ENCODE measurements around the gene INSC. TPM values are rescaled to one million over a fixed set of nuclear protein-coding genes. Genes with fewer than 3 reads are reported as not detected.

The INSC gene
- total RNA-seq, 2 experiments from 2014 or later = not detected

DNA sequence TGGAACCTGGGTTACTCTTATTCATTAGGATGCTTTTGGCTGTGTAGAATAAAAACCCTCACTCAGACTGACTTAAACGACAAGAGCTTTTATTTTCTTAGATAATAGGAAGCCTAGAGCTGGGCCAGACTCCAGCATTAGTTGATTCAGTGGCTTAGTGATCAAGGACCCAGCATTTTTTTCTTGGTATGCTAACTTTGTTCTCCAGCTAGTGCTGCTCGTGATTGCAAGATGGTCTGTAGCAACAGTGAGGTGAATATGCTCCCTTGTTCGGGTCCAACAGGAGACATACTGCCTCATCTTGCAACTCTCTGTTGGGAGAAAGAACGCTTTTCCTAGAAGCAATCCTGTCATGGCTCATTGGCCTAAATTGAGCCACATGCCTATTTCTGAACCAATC, 33.4 kb downstream of the INSC start:
- H3K27me3 Mint-ChIP-seq = no peaks in the 10 kb centered on the region
- POLR2A ChIA-PET = no interaction called here
- H3K9me3 Mint-ChIP-seq = no peaks in the 10 kb centered on the region
- H3K27ac Mint-ChIP-seq = no peak overlapping the region
- ATAC-seq (ENCODE audit: poor library complexity) (no peak), DNase-seq (no peak)
- Histone ChIP-seq H3K9me3 (ENCODE audit: control insufficient read depth in 1 of 2, insufficient read depth in 1 of 2, low read length in 2 of 2) (no peaks in the 10 kb centered on the region), H3K27ac (ENCODE audit: low read depth in 1 of 2, low read length in 2 of 2) (no peak overlapping the region), H3K4me3 (ENCODE audit: low read length) (no peak overlapping the region), H3K27me3 (ENCODE audit: control insufficient read depth in 1 of 2, insufficient read depth in 2 of 2, low read length in 2 of 2) (peaks cover 0 to 3% of the 10 kb centered on the region in 2 experiments), H3K36me3 (ENCODE audit: insufficient read depth, low read length) (no peaks in the 10 kb centered on the region), H3K4me1 (ENCODE audit: insufficient read depth, low read length) (peaks cover 9% of the 10 kb centered on the region)
- CTCF ChIA-PET = no interaction called here
- peaks cover 13% of the 10 kb centered on the region for H3K4me1 Mint-ChIP-seq (ENCODE audit: low read depth)
- H3K4me3 Mint-ChIP-seq = no peak overlapping the region
- intact Hi-C loops (cut with DNase I, micrococcal nuclease) = no loop called here
- TF ChIP-seq, protein P1, sequence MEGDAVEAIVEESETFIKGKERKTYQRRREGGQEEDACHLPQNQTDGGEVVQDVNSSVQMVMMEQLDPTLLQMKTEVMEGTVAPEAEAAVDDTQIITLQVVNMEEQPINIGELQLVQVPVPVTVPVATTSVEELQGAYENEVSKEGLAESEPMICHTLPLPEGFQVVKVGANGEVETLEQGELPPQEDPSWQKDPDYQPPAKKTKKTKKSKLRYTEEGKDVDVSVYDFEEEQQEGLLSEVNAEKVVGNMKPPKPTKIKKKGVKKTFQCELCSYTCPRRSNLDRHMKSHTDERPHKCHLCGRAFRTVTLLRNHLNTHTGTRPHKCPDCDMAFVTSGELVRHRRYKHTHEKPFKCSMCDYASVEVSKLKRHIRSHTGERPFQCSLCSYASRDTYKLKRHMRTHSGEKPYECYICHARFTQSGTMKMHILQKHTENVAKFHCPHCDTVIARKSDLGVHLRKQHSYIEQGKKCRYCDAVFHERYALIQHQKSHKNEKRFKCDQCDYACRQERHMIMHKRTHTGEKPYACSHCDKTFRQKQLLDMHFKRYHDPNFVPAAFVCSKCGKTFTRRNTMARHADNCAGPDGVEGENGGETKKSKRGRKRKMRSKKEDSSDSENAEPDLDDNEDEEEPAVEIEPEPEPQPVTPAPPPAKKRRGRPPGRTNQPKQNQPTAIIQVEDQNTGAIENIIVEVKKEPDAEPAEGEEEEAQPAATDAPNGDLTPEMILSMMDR (IDR thresholded peaks at IDR 0.05) = no peak
- no peaks in the 10 kb centered on the region for H3K36me3 Mint-ChIP-seq (ENCODE audit: low read depth)

GRCh38 chr11:15149050-15149449, 34.3 kb downstream of the INSC start:
- Mint-ChIP-seq H3K4me1 (ENCODE audit: low read depth) (peaks cover 13% of the 10 kb centered on the region), H3K27ac (no peak overlapping the region), H3K27me3 (no peaks in the 10 kb centered on the region), H3K36me3 (ENCODE audit: low read depth) (no peaks in the 10 kb centered on the region), H3K9me3 (no peaks in the 10 kb centered on the region), H3K4me3 (no peak overlapping the region)
- no peaks in the 10 kb centered on the region for H3K36me3 ChIP-seq (ENCODE audit: insufficient read depth, low read length)
- intact Hi-C loops (cut with DNase I, micrococcal nuclease) = no loop called here
- ChIA-PET CTCF (no interaction called here), POLR2A (no interaction called here)
- peaks cover 0 to 3% of the 10 kb centered on the region in 2 experiments for H3K27me3 ChIP-seq (ENCODE audit: control insufficient read depth in 1 of 2, insufficient read depth in 2 of 2, low read length in 2 of 2)
- H3K4me1 ChIP-seq (ENCODE audit: insufficient read depth, low read length) = peaks cover 9% of the 10 kb centered on the region
- DNase-seq (no peak), ATAC-seq (ENCODE audit: poor library complexity) (no peak)
- H3K27ac ChIP-seq (ENCODE audit: low read depth in 1 of 2, low read length in 2 of 2) = no peak overlapping the region
- no peak overlapping the region for H3K4me3 ChIP-seq (ENCODE audit: low read length)
- TF ChIP-seq, protein P1 (IDR thresholded peaks at IDR 0.05) = no peak
- H3K9me3 ChIP-seq (ENCODE audit: control insufficient read depth in 1 of 2, insufficient read depth in 1 of 2, low read length in 2 of 2) = no peaks in the 10 kb centered on the region

- H3K4me1 Mint-ChIP-seq (ENCODE audit: low read depth) = peaks cover 13% of the 10 kb centered on the region
- Histone ChIP-seq H3K27me3 (ENCODE audit: control insufficient read depth in 1 of 2, insufficient read depth in 2 of 2, low read length in 2 of 2) (peaks cover 0 to 3% of the 10 kb centered on the region in 2 experiments), H3K36me3 (ENCODE audit: insufficient read depth, low read length) (no peaks in the 10 kb centered on the region), H3K4me1 (ENCODE audit: insufficient read depth, low read length) (peaks cover 9% of the 10 kb centered on the region), H3K9me3 (ENCODE audit: control insufficient read depth in 1 of 2, insufficient read depth in 1 of 2, low read length in 2 of 2) (no peaks in the 10 kb centered on the region), H3K27ac (ENCODE audit: low read depth in 1 of 2, low read length in 2 of 2) (no peak overlapping the region), H3K4me3 (ENCODE audit: low read length) (no peak overlapping the region)
- POLR2A ChIA-PET = no interaction called here
- CTCF ChIA-PET = no interaction called here
- peak in 1 of 14 experiments; percentile 6 for DNase-seq
- H3K9me3 Mint-ChIP-seq = no peaks in the 10 kb centered on the region
- no peak overlapping the region for H3K27ac Mint-ChIP-seq
- no peak for ATAC-seq (ENCODE audit: poor library complexity)
- H3K27me3 Mint-ChIP-seq = no peaks in the 10 kb centered on the region
- no peaks in the 10 kb centered on the region for H3K36me3 Mint-ChIP-seq (ENCODE audit: low read depth)
- intact Hi-C loops (cut with DNase I, micrococcal nuclease) = no loop called here
- TF ChIP-seq, protein P1 (IDR thresholded peaks at IDR 0.05) = no peak
- H3K4me3 Mint-ChIP-seq = no peak overlapping the region
Measured at GRCh38 chr11:15150507-15150906, 35.8 kb downstream of the INSC start.
